ENCODE data around the gene MBLAC1. TPM values are rescaled to one million over a fixed set of nuclear protein-coding genes. Genes with fewer than 3 reads are reported as not detected.
A peak's percentile ranks its signal among the peaks of the same experiment; 100 is the strongest.

Gene MBLAC1, protein sequence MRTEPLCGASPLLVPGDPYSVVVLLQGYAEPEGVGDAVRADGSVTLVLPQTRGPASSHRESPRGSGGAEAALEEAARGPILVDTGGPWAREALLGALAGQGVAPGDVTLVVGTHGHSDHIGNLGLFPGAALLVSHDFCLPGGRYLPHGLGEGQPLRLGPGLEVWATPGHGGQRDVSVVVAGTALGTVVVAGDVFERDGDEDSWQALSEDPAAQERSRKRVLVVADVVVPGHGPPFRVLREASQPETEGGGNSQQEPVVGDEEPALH
- 0.78 TPM for total RNA-seq

DNA sequence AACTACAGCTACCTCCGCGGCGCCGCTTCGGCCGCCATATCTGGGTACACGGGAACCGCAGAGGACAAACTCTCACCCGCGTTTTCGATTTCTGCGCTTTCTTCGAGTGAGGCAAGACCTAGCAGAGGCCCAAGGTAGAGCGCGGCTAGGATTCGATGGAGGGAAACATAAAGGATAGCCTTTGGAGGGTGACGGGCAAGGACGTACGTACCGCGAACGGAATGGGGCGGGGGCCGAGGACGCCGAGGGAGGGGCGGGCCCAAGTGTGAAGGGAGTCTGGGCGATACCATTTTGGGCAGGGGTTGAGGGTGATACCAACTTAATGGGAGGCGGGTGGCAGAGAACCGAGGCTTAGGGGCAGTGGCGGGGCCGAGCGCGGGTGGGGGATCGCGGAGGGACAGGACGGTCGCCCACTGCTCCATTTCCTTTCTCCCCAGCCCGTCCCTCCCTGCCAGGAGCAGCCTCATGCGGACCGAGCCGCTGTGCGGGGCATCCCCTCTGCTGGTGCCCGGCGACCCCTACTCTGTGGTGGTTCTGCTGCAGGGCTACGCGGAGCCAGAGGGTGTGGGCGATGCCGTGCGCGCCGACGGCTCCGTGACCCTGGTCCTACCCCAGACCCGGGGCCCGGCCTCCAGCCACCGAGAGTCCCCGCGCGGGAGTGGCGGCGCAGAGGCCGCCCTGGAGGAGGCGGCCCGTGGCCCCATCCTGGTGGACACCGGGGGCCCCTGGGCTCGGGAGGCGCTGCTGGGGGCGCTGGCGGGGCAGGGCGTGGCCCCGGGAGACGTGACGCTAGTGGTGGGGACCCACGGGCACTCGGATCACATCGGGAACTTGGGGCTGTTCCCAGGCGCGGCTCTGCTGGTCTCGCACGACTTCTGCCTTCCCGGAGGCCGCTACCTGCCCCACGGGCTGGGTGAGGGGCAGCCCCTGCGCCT, at the start of gene MBLAC1:
Gene MBLAC1, plus strand, starts transcription at position 37 of the 935 bp plus-strand sequence. Its CDS starts 429 bp downstream, at position 466.
- DNase-seq (ENCODE audit: low spot score) = peak; percentile 92
- peak; percentile 90 for ATAC-seq

DNA sequence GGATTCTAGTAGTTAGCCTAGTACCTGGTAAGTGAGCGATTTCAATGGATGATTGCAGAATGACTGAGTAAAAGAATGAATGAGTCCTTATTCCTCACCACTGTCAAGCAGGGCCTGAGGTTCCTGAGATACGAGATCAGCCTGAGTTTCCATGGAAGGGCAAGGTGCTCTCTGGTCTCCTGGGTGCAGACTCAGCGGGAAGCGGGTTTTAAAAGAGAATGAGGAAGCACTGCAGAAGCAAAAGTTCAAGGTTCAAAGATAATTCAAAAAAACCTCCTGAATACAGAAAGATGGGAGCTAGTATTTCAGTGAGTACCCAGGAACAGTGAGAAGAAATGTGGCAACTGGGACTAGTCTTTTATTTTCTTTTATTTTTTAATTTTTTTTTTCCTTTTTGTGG, 49.6 kb upstream of the MBLAC1 start:
- DNase-seq (ENCODE audit: low spot score) = no peak
- ATAC-seq = no peak

DNA sequence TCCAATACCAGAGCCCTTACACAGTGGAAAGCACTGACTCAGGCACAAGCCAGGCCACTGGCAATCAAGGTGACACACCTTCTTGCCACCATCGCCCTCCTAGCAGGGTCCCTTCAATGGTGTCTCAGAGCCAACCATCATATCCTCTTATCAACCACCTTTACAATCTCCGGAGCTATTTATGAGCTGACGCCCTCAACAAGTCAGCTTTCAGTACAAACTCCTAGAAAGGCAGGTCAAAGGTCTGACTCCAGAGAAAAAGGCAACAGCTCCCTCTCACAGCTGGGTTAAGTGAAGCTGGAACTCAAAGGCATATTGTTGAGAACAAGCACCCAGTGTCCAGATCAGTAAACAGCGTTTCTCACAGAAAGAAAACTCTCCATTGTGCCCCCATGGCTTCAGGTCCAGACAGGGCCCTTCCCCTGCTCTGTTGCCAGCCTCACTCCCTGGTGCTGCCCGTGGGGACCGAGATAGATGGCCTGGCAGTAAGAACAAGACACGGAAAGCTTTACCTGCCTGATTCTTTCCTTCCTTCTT, 47.7 kb upstream of the MBLAC1 start:
- ATAC-seq = no peak
- DNase-seq (ENCODE audit: low spot score) = no peak

DNA sequence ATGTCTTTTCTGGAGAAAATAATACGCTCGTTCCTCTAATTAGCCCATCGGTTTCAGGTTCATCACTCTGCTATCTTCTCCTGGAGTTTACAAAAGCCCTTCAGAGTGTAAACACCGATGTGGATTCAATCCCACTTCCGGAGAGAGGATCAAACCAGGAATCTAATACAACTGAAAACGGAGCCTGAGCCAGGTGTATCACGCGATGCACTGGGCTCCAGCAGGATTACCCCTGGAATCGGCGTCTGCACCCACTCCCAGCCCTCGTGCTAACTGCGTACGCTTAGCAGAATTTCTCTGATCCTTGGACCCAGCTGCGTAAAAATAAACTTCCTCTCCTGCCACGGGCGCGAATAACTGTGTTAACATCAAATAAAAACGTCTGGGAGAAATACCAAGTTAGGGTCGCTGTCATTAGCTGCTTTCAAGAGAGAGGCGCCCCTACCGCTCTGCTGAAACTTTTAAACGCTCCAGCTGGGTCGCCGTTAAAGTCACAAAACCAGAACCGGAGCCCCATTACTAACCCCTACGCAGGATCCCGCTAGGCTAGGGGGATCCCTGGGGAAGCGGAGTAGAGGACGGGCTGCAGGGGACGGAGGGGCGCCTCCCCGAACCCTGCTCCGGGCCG, 45.7 kb upstream of the MBLAC1 start:
- ATAC-seq (peak; percentile 55), DNase-seq (ENCODE audit: low spot score) (peak; percentile 71)

DNA sequence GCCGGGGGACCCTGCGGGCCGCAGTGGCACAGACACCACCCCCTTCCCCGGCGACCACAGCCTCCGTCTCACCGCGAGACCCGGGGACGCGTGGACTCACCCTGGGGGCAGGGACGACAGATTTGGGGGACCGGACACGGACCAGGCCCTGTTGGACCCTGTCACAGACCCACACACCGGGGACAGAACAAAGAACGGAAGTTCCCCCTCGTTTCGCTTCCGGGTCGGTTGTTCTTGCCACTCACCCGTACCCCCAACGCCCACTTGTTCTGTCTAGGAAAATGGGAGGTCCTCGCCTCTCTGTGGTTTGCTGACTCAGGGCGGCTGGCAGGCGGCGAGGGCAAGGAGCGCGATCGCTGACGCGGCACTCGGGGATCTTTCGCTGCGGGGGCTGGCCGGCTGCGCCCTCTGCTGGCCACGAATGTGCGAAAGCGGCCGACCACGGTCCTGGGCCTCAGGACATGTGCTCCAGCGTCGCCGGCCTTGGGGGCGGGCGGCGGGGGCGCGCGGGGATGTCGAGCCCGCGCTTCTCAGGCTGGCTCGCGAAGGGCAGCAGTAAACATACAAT, 45.1 kb upstream of the MBLAC1 start, which contains the start of gene ZNF3:
Gene ZNF3, minus strand, starts transcription at position 189 of the 568 bp plus-strand sequence. CDS start 4,366 bp downstream, outside the sequence.
- peak; percentile 88 for ATAC-seq

DNA sequence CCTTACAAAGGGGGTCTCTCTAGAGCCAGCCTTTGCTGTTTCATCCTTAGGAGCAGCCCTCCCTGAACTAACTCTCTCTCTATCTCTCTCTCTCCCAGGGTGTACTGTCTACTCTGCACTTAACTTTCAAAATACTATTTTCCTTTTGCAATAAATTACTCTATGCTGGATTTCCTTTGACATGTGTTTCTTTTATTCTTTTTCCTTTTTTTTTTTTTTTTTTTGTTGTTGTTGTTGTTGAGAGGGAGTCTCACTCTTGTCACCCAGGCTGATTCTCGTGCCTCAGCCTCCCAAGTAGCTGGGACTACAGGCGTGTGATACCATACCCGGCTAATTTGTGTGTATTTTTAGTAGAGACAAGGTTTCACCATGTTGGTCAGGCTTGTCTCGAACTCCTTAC, 43.8 kb upstream of the MBLAC1 start:
- DNase-seq (ENCODE audit: low spot score) (no peak), ATAC-seq (no peak)

More for the DNA sequence above, 45.1 kb upstream of the MBLAC1 start, which contains the start of gene ZNF3:
- peak; percentile 99 for DNase-seq (ENCODE audit: low spot score)

DNA sequence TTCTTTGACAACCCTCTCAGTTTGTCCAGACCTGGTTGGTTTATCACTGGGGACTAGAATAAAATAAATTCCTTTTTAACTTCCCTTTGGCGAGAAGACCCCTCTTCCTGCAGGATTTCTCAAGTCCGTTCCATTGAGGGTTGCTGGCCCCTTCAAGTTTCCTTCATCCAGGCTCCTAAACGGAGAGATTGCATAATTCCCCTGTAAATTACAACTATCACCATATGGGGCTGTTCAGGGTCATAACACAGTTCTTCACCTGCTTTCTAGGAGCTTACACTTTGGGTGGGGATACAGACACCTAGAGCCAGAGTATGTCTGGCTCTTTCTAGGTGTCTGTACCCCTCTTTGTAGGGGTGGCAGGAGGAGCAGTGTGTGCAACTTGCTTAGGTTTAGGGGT, 41.3 kb upstream of the MBLAC1 start:
- ATAC-seq = no peak
- DNase-seq (ENCODE audit: low spot score) = no peak

DNA sequence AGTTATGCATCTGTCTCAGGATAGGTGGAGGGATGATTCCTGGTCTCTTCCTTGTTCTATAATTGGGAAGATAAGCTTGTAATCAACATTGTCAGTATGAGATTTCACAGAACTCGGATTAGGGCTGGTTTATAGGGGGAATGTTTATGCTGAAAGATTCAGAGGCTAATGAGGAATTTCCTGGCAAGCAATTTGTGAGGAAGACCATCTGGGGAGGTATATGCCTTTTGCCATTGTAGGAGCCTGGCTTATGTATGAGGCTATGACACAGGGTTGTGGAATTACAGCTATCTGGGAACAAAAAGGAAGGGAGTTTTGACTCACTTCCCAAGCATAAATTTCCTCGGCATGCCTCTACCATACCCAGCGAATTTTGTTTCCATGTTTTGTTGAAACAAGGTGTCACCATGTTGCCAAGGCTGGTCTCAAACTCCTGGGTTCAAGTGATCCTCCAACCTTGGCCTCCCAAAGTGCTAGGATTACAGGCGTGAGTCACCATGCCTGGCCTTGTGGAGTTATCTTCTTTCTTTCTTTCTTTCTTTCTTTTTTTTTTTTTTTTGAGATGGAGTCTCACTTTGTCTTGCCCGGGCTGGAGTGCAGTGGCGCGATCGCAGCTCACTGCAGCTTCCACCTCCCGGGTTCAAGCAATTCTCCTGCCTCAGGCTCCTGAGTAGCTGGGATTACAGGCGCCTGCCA, 39.6 kb upstream of the MBLAC1 start:
- ATAC-seq = no peak
- DNase-seq (ENCODE audit: low spot score) = no peak

DNA sequence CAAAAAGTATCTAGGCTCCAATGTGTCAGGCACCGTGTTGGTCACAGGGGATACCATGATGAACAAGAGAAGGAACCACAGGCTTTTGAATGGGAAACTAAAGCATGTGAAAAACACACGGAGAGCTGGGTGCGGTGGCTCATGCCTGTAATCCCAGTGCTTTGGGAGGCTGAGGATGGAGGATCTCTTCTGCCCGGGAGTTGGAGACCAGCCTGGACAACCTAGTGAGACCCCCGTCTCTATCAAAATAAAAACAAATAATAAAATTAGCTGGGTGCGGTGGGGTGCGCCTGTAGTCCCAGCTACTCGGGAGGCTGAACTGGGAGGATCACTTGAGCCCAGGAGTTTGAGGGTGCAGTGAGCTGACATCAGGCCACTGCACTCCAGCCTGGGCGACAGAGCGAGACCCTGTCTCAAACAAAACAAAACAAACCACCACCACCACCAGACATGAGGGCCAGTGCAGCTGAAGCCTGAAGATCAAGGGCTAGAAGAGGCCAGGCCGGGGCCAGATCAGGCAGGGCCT, 38.6 kb upstream of the MBLAC1 start:
- ATAC-seq = peak; percentile 10
- DNase-seq (ENCODE audit: low spot score) = no peak

DNA sequence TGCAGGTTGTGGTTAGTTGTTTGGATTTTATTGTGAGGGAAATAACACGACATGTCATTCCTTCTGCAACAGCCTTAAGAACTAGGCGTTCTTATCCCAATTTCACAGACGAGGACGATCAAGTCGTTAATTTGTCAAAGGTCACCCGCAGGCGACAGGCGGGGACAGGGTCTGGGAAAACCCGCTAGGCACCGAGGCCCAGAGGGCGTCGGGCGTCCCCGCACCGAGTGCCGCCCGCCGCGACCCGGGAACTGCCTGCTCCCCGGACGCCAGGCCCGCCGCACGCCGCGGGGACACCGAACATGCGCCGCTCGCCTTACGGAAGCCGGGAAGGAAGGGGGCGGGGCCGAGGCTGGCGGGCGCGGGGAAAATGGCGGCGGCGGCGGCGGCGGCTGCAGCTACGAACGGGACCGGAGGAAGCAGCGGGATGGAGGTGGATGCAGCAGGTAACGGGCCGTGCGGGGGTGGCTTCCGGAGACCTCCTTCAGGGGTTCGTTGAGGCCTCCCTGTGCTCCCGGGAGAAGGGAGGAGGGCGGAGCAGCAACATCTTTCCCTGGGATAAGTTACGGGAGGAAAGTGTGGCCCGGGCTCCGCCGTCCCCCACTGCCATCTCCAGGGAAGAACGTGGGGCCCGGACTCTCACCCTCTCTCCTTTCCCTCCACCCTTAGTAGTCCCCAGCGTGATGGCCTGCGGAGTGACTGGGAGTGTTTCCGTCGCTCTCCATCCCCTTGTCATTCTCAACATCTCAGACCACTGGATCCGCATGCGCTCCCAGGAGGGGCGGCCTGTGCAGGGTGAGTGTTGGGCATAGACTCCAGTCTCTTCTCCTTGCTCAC, 37.9 kb upstream of the MBLAC1 start, which contains the start of gene COPS6:
Gene COPS6, plus strand, starts transcription at position 349 of the 837 bp plus-strand sequence. Its CDS starts 22 bp downstream, at position 371.
- ATAC-seq = peak; percentile 89
- peak; percentile 86 for DNase-seq (ENCODE audit: low spot score)

DNA sequence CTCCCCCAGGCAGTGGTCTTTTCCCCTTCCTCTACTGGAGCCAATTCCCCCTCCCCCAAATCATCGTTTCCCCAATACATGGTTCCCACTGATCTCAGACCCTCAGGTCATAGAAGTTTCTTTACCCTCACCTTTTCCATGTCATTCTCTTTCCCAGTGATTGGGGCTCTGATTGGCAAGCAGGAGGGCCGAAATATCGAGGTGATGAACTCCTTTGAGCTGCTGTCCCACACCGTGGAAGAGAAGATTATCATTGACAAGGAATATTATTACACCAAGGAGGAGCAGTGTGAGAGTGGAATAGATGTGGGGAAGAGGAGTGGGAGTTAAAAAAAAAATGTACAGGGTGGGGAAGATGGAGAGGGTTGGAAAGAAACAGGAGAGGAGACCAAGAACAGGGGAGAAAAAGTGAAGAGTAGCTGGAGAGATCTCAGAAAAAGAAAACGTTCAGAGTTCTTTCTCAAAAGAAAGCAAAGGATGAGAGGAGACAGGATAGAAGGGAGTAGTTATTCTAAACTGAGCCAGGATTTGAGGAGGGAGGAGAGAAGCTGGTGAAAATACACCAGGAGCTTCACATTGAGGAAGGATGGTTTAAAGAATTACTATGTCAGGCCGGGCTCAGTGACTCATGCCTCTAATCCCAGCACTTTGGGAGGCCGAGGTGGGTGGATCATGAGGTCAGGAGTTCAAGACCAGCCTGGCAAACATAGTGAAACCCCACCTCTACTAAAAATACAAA, 37.1 kb upstream of the MBLAC1 start:
- no peak for ATAC-seq
- DNase-seq (ENCODE audit: low spot score) = no peak

DNA sequence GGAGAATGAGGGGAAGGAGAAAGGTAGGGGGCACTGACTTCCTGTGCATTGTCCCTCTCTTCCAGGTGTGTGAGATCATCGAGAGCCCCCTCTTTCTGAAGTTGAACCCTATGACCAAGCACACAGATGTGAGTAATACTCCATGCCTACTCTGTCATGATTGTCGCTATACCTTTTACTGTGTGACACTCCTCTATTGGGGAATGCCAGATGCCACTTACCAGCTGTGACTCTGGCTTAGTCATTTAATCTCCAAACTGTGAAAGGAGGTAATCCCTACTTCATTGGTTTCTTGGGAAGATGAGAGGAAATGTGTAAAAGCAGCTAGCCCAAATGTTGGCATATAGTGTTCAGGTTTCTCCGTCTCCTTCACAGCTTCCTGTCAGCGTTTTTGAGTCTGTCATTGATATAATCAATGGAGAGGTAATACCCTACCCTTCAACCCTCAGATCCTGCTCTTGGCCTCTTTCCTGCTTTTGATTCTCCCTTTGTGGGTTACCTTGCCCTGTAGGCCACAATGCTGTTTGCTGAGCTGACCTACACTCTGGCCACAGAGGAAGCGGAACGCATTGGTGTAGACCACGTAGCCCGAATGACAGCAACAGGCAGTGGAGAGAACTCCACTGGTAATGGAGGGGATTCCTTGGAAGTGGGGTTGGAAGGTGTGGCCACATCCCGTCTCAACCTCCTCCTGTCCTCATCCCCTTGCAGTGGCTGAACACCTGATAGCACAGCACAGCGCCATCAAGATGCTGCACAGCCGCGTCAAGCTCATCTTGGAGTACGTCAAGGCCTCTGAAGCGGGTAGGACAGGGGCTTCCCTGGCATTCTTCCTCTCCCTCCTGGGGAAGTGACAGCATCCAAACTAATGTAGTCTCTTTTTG, 36.0 kb upstream of the MBLAC1 start:
- ATAC-seq = no peak
- no peak for DNase-seq (ENCODE audit: low spot score)

DNA sequence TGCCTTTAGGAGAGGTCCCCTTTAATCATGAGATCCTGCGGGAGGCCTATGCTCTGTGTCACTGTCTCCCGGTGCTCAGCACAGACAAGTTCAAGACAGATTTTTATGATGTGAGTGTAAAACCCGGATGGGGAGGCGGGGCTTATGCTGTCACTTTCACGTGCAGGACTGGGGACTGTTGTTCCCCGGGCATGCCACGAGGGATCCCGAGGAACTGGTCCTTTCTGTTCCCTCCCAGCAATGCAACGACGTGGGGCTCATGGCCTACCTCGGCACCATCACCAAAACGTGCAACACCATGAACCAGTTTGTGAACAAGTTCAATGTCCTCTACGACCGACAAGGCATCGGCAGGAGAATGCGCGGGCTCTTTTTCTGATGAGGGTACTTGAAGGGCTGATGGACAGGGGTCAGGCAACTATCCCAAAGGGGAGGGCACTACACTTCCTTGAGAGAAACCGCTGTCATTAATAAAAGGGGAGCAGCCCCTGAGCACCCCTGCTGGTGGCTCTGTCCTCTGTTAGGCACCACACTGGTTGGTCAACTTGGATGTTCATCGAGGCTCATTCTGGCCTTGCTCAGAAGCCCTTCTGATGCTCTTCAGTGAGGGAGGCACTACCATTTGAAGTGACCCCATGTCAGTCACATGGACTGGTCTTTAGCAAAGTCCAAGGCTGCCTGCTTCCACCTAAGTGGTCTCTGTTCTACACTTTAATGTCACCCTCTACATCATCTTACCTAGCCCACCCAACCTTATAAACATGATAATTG, 35.2 kb upstream of the MBLAC1 start:
- ATAC-seq (no peak), DNase-seq (ENCODE audit: low spot score) (no peak)

DNA sequence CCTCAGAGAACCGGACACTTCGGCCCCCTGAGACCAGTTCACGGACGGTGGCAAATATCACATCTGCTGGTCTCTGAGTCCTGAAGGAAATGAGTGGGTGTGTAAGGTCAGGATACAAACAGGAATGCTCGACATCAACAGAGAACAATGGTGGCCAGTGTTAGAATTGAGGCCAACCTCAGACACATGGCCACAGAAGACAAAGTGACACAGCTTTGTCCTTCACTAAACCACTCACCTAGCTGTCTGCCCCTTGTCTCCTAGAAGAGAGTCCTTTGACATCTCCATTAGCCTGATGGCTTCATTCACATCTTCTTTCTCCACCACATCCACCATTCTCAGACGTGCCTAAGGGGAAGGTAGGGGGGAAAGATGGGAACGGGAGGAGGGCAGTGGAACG, 33.7 kb upstream of the MBLAC1 start:
- DNase-seq (ENCODE audit: low spot score) (no peak), ATAC-seq (no peak)

DNA sequence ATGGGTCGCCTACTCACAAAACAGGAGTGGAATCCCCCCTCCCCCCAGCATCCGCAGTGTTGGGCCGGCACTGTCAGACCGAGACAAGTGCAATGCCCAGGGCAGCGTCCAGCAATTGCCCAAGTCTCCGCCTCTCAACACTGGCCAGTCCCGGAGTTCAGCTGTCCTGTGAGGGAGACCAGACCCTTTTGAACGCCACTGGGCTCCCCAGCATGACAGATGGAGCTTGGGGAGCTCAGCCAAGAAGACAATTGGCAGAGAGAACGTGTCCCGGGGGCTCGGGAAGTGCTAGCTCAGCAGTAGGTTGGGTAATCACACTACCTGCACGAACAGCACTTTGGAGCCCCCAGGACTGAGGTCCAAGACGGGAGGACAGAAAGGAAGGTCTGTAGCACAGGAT, 33.3 kb upstream of the MBLAC1 start:
- ATAC-seq (peak; percentile 7), DNase-seq (ENCODE audit: low spot score) (no peak)

DNA sequence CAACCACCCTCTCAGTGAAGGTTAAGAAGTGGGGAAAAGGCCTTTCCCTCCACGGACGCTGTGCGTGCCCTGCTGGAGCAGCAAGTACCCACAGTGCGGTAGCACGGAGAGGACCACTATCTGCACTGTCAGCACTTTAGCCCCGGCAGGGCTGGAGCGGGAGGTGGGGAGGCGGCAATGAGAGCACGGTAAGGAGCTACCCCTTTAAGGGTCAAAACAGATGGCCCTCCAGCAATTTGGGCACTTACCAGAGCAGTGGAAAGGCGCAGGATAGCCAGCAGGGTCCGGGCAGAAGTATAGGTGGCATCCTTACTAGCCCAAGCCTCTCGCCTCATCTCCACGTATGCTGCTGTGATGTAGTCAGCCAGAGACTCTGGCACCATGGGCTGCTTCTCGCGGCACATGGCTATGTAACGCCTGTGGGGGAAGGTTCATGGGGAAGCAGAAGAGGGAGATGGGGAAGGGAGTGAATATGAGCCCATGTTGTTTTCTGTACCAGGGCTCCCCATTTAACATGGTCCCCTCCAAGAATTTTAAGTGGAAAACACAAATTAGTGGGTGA, 32.8 kb upstream of the MBLAC1 start:
- DNase-seq (ENCODE audit: low spot score) = no peak
- no peak for ATAC-seq
